ENCODE data around the gene KLF13. TPM values are rescaled to one million over a fixed set of nuclear protein-coding genes. Genes with fewer than 3 reads are reported as not detected.
A peak's percentile ranks its signal among the peaks of the same experiment; 100 is the strongest.

Gene KLF13
- total RNA-seq, 1 donor from 2014 or later: 44.6 TPM

DNA sequence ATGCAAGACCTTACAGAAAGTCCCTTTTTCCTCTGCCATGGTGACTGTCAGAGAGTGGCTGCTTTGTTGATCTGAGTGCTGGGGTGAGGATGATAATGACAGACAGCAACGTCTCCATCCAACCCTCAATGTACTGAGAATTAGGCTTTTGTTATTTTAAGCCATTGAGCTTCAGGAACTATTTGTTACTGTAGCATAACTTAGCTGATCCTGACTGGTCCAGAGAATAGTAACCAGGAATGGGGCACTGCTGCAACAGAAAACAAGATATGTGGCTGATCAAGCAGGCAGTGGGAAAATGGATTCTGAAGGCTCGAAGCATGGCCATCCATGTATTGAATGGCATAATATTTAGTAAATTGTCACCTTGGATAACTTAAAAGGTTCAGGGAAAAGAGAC lies 5.2 kb upstream of the KLF13 start:
- peaks cover 6% of the 10 kb centered on the region for H3K27me3 Mint-ChIP-seq (ENCODE audit: low read depth)
- H3K4me3 Mint-ChIP-seq: no peak overlapping the region
- H3K9me3 Mint-ChIP-seq: peaks cover 3% of the 10 kb centered on the region

DNA sequence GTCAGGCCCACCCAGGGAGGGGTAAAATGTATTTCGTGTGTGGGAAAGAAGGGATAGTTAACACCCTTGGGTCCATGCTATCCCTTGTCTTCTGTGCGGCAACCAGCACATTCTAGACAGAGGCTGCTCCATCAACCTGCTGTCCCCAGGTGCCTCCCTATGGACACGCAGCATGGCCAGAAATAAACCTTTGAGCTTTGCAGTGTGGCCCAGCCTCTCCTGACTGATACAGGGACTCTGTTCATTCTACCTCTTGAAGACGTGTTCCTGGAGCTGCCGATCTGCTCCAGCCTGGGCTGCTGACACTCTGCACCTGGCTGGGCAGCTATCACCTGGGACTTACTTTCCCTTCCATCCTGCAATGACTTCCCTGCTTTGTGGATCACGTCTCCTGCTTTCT lies 4.1 kb upstream of the KLF13 start:
- no peak overlapping the region for H3K27ac Mint-ChIP-seq (ENCODE audit: unreplicated experiment)
- TF ChIP-seq, protein P1, sequence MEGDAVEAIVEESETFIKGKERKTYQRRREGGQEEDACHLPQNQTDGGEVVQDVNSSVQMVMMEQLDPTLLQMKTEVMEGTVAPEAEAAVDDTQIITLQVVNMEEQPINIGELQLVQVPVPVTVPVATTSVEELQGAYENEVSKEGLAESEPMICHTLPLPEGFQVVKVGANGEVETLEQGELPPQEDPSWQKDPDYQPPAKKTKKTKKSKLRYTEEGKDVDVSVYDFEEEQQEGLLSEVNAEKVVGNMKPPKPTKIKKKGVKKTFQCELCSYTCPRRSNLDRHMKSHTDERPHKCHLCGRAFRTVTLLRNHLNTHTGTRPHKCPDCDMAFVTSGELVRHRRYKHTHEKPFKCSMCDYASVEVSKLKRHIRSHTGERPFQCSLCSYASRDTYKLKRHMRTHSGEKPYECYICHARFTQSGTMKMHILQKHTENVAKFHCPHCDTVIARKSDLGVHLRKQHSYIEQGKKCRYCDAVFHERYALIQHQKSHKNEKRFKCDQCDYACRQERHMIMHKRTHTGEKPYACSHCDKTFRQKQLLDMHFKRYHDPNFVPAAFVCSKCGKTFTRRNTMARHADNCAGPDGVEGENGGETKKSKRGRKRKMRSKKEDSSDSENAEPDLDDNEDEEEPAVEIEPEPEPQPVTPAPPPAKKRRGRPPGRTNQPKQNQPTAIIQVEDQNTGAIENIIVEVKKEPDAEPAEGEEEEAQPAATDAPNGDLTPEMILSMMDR (conservative IDR thresholded peaks at IDR 0.05): no peak
- peaks cover 6% of the 10 kb centered on the region for H3K27me3 Mint-ChIP-seq (ENCODE audit: low read depth)
- H3K36me3 Mint-ChIP-seq (ENCODE audit: low read depth): no peaks in the 10 kb centered on the region
- H3K4me1 Mint-ChIP-seq: peaks cover 22% of the 10 kb centered on the region
- DNase-seq (ENCODE audit: low read depth, low spot score): no peak
- H3K9me3 Mint-ChIP-seq: peaks cover 3% of the 10 kb centered on the region
- peak overlapping the region; percentile 74 for H3K4me3 Mint-ChIP-seq

More for the DNA sequence above, 5.2 kb upstream of the KLF13 start:
- no peak for DNase-seq (ENCODE audit: low read depth, low spot score)
- TF ChIP-seq, protein P1 (conservative IDR thresholded peaks at IDR 0.05): no peak
- Mint-ChIP-seq H3K4me1 (peaks cover 26% of the 10 kb centered on the region), H3K36me3 (ENCODE audit: low read depth) (no peaks in the 10 kb centered on the region), H3K27ac (ENCODE audit: unreplicated experiment) (no peak overlapping the region)

DNA sequence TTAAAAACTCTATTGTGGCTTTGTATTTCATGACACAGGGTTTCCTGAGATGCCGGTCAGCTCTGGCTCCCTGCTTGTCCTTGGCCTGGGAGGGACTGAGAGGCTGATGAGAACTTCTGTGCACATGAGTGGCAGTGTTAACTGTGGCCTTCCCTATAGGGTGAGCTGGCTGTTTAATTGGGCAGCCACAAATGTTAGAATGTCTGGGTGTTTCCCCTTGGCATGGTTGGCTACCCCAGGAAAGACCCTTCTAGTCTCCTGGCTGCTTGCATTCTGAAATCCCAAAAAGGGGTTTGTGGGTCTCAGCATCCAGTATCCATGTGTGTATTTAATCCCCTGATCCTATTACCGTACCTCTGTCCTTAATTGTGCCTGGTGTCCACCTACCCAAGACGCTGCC lies 3.0 kb upstream of the KLF13 start:
- DNase-seq (ENCODE audit: low read depth, low spot score): no peak
- H3K27me3 Mint-ChIP-seq (ENCODE audit: low read depth): peaks cover 8% of the 10 kb centered on the region
- H3K36me3 Mint-ChIP-seq (ENCODE audit: low read depth): no peaks in the 10 kb centered on the region
- no peak overlapping the region for H3K27ac Mint-ChIP-seq (ENCODE audit: unreplicated experiment)
- H3K9me3 Mint-ChIP-seq: peaks cover 3% of the 10 kb centered on the region
- TF ChIP-seq, protein P1 (conservative IDR thresholded peaks at IDR 0.05): no peak
- H3K4me3 Mint-ChIP-seq: no peak overlapping the region
- H3K4me1 Mint-ChIP-seq: peaks cover 24% of the 10 kb centered on the region

DNA sequence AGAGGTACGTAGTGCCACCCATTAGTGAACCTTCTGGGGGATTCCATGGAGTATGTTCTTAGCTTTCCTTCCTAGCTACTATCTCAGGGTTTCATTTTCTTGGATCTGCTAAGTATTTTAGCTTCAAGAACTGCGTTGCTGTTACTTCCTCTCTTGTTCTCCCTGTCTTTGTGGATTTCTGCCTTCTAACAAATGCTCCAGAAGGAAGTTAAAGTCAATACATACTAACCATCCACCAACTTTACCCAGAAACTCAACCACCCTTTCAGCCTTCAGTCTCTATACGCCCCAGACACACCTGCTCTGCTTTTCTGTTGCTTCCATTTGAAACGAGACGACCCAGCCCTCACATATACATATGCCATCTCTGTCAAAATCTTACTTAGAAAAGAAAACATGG lies 2.4 kb upstream of the KLF13 start:
- no peak overlapping the region for H3K27ac Mint-ChIP-seq (ENCODE audit: unreplicated experiment)
- H3K4me1 Mint-ChIP-seq: peaks cover 30% of the 10 kb centered on the region
- TF ChIP-seq, protein P1 (conservative IDR thresholded peaks at IDR 0.05): no peak
- H3K4me3 Mint-ChIP-seq: peak overlapping the region; percentile 90
- no peak for DNase-seq (ENCODE audit: low read depth, low spot score)
- H3K9me3 Mint-ChIP-seq: peaks cover 3% of the 10 kb centered on the region
- H3K27me3 Mint-ChIP-seq (ENCODE audit: low read depth): peaks cover 13% of the 10 kb centered on the region
- no peaks in the 10 kb centered on the region for H3K36me3 Mint-ChIP-seq (ENCODE audit: low read depth)

DNA sequence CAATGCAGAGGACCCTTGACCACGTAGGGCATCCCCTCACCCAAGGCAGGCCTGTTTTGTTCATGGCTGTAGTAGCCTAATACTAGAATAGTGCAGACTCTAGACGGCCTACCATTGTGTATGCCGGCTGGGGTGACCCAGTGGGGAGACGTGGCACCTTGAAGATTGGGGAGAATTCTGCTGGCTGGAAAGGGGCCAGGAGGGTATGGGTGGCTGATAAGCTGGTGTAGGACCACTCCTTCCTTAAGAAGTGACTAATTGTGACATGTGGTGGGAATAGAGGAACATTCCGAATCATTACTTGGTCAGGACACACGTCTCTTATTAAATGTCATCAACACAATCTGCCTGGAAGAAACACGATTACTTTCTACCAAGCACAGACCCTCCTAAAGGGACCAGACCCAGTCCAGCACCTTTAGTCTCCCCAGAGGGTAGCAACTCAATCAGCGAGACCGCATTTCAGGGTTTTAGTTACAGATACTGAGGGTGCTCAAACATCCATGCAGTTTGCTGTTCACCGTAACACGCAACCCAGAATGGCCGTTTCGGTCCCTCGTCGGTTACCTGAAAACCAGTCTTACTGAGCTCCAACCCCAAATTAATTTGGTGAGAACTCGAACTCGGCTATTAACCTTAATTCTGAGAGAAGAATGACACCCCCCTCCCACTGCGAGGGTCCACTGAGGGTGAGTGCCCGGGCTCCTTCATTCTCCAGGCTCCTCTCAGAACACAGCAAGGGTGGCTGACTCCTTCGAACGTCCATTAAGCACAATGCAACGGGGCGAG lies 1.6 kb upstream of the KLF13 start:
- peak overlapping the region; percentile 19 for H3K27ac Mint-ChIP-seq (ENCODE audit: unreplicated experiment)
- H3K4me1 Mint-ChIP-seq: peaks cover 34% of the 10 kb centered on the region

More for the DNA sequence above, 1.6 kb upstream of the KLF13 start:
- Mint-ChIP-seq H3K9me3 (peaks cover 3% of the 10 kb centered on the region), H3K4me3 (peak overlapping the region; percentile 90), H3K27me3 (ENCODE audit: low read depth) (peaks cover 15% of the 10 kb centered on the region), H3K36me3 (ENCODE audit: low read depth) (no peaks in the 10 kb centered on the region)
- DNase-seq (ENCODE audit: low read depth, low spot score): no peak
- TF ChIP-seq, protein P1 (conservative IDR thresholded peaks at IDR 0.05): no peak

Measured in neural crest cell (in vitro differentiated cells).